Duodenal mucosa (tissue), 2 donors: ENCODE results near the gene POLN.
"Not testable (repeated sequence)": the region's sequence is repeated elsewhere in the genome, so short reads cannot be mapped to it uniquely, and the experiment has no call there.

Experiments
- H3K27ac ChIP-seq: one replicate; pipeline ENCODE4 v1.7.0; 2013; ENCODE audit warnings: low read depth, low read length
- H3K27me3 ChIP-seq, 2 donors: one replicate each; pipeline ENCODE4 v1.7.0; 2013; ENCODE audit warnings: low read length in 2 of 2, control low read depth in 1 of 2; ENCODE audit not compliant: insufficient read depth in 2 of 2, control insufficient read depth in 1 of 2
- H3K36me3 ChIP-seq, 2 donors: one replicate each; pipeline ENCODE4 v1.7.0; 2013; ENCODE audit warnings: low read length in 2 of 2, control low read depth in 1 of 2; ENCODE audit not compliant: insufficient read depth in 2 of 2, control insufficient read depth in 1 of 2
- H3K4me1 ChIP-seq, 2 donors: one replicate each; pipeline ENCODE4 v1.7.0; 2013; ENCODE audit warnings: low read length in 2 of 2, control low read depth in 1 of 2; ENCODE audit not compliant: insufficient read depth in 2 of 2, control insufficient read depth in 1 of 2
- H3K4me3 ChIP-seq, 2 donors: one replicate each; pipeline ENCODE4 v1.7.0; 2013; ENCODE audit warnings: low read length in 2 of 2, low read depth in 1 of 2
- H3K9ac ChIP-seq, 2 donors: one replicate each; pipeline ENCODE4 v1.7.0; 2013; ENCODE audit warnings: low read length in 2 of 2, low read depth in 1 of 2
- H3K9me3 ChIP-seq, 2 donors: one replicate each; pipeline ENCODE4 v1.7.0; 2013; ENCODE audit warnings: low read length in 2 of 2, control low read depth in 1 of 2; ENCODE audit not compliant: control insufficient read depth in 1 of 2

Gene POLN

DNA sequence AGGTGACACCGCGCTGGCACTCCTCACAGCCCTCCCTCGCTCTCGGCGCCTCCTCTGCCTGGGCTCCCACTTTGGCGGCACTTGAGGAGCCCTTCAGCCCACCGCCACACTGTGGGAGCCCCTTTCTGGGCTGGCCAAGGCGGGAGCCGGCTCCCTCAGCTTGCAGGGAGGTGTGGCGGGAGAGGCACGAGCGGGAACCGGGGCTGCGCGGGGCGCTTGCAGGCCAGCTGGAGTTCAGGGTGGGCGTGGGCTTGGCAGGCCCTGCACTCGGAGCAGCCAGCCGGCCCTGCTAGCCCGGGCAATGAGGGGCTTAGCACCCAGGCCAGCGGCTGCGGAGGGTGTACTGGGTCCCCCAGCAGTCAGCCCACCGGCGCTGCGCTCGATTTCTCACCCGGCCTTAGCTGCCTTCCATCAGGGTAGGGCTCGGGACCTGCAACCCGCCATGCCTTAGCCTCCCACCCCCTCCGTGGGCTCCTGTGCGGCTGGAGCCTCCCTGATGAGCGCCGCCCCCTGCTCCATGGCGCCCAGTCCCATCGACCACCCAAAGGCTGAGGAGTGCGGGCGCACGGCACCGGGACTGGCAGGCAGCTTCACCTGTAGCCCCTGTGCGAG, 80.7 kb downstream of the POLN start:
- not testable (repeated sequence) for H3K36me3 ChIP-seq, H3K4me1 ChIP-seq, H3K27me3 ChIP-seq, H3K9me3 ChIP-seq, H3K27ac ChIP-seq, H3K4me3 ChIP-seq, H3K9ac ChIP-seq

DNA sequence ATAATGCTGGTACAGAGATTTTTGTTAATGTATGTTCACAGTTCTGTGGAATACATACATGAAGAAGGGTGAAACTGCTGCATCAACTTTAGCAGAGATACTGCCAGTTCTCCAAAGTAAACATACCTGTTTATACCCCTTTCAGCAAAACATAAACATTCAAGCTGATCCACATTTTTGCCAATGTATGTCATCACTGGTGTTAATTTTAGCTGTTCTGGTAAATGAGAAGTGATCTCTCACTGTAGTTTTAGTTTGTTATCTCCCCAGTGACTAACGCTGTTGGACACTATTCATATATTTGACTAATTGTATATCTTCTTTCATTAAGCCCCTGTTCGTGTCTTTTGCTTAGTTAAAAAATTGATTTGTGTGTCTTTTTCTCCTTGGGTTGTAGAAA, 82.0 kb downstream of the POLN start:
- H3K4me1 ChIP-seq: no peaks in the 10 kb centered on the region
- no peak overlapping the region for H3K4me3 ChIP-seq
- no peaks in the 10 kb centered on the region for H3K9me3 ChIP-seq
- H3K36me3 ChIP-seq: no peaks in the 10 kb centered on the region
- no peak overlapping the region for H3K9ac ChIP-seq
- no peak overlapping the region for H3K27ac ChIP-seq
- no peaks in the 10 kb centered on the region for H3K27me3 ChIP-seq

GRCh38 chr4:2155246-2155645, 86.7 kb downstream of the POLN start:
- Histone ChIP-seq H3K4me3 (no peak overlapping the region), H3K27me3 (no peaks in the 10 kb centered on the region), H3K36me3 (no peaks in the 10 kb centered on the region), H3K9ac (no peak overlapping the region), H3K4me1 (no peaks in the 10 kb centered on the region), H3K9me3 (no peaks in the 10 kb centered on the region), H3K27ac (no peak overlapping the region)

DNA sequence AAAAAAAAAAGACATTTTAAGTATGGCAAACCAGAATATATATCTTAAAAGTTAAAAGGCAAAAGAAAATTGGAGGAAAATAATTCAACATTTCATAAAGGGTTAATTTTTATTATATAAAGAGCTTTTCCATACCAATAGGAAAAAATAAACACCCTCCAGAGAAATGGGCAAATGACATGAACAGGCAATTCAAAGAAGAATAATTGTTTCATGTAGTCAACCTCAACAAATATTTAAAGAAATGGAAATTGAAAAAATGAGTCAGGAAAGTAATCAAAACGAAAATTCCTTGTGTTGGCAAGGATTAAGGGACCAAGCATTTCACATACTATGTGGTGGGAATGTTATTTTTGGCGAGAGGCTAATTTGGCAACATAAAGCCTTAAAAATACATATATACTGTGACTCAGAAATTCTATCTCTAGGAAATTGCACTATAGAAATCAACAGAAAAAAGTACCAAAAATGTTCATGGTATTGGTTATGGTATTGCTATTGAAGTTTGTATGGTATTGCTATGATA, 87.6 kb downstream of the POLN start:
- Histone ChIP-seq H3K9me3 (no peaks in the 10 kb centered on the region), H3K9ac (no peak overlapping the region), H3K4me3 (no peak overlapping the region), H3K27ac (no peak overlapping the region), H3K36me3 (no peaks in the 10 kb centered on the region), H3K27me3 (no peaks in the 10 kb centered on the region), H3K4me1 (no peaks in the 10 kb centered on the region)

GRCh38 chr4:2151544-2151943, 90.4 kb downstream of the POLN start:
- no peaks in the 10 kb centered on the region for H3K36me3 ChIP-seq
- H3K9me3 ChIP-seq: no peaks in the 10 kb centered on the region
- no peak overlapping the region for H3K4me3 ChIP-seq

GRCh38 chr4:2150076-2150475, 91.8 kb downstream of the POLN start:
- Histone ChIP-seq H3K9ac (no peak overlapping the region), H3K9me3 (no peaks in the 10 kb centered on the region), H3K4me3 (no peak overlapping the region), H3K27ac (no peak overlapping the region), H3K4me1 (no peaks in the 10 kb centered on the region), H3K27me3 (no peaks in the 10 kb centered on the region), H3K36me3 (no peaks in the 10 kb centered on the region)

More at GRCh38 chr4:2151544-2151943, 90.4 kb downstream of the POLN start:
- Histone ChIP-seq H3K4me1 (no peaks in the 10 kb centered on the region), H3K9ac (no peak overlapping the region), H3K27me3 (no peaks in the 10 kb centered on the region), H3K27ac (no peak overlapping the region)

- no peak overlapping the region for H3K9ac ChIP-seq
- no peaks in the 10 kb centered on the region for H3K4me1 ChIP-seq
- H3K4me3 ChIP-seq: no peak overlapping the region
- no peak overlapping the region for H3K27ac ChIP-seq
- H3K27me3 ChIP-seq: no peaks in the 10 kb centered on the region
- H3K36me3 ChIP-seq: no peaks in the 10 kb centered on the region
- H3K9me3 ChIP-seq: no peaks in the 10 kb centered on the region
Observed at GRCh38 chr4:2142630-2143427, 99.1 kb downstream of the POLN start.

DNA sequence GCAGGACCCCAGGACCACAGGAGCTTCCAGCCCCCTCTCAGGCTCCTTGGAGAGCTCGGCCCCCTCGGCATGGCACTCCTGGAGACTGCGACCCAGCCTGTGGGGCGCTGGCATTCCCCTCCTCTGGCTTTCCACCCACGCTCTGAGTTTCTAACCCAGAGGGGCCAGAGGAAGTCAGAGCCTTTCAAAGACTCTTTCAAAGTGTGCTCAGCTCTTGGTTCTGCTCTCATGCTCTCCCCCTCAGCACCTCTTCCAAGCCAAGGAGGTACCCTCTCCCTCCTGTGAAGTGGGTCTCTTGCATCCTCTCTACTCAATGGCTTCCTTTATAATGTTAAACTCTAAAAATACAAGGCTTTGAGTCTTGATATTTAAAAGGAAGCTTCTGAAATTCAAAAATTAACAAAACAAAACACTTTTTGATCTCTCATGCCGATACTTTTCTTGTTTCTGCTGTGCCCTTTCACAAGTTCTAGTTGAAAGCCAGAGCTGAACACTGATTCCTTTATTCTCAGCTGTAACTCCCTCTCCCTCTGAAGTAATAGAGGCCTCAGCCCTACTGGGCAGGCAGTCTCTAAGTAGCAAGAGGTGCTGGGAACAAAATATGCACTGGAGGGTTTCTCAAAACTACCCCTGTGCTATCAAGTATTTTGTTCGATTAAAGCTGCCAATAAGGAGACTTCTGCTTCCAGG, 100.0 kb downstream of the POLN start:
- H3K9me3 ChIP-seq: no peaks in the 10 kb centered on the region
- H3K27ac ChIP-seq: no peak overlapping the region
- no peaks in the 10 kb centered on the region for H3K27me3 ChIP-seq
- H3K4me3 ChIP-seq: no peak overlapping the region
- H3K4me1 ChIP-seq: no peaks in the 10 kb centered on the region
- H3K9ac ChIP-seq: no peak overlapping the region
- no peaks in the 10 kb centered on the region for H3K36me3 ChIP-seq

- H3K27ac ChIP-seq: no peak overlapping the region
- H3K27me3 ChIP-seq: no peaks in the 10 kb centered on the region
- no peak overlapping the region for H3K9ac ChIP-seq
- H3K4me1 ChIP-seq: no peaks in the 10 kb centered on the region
- H3K9me3 ChIP-seq: no peaks in the 10 kb centered on the region
- no peak overlapping the region for H3K4me3 ChIP-seq
- H3K36me3 ChIP-seq: no peaks in the 10 kb centered on the region
Observed at GRCh38 chr4:2141022-2141761, 100.7 kb downstream of the POLN start.
